ENCODE data around the gene PLCB4.
A peak's percentile ranks its signal among the peaks of the same experiment; 100 is the strongest.

PLCB4 gene

GRCh38 chr20:9509246-9509645 lies 440.4 kb downstream of the PLCB4 start:
- no peak overlapping the region for H3K4me3 ChIP-seq (ENCODE audit: low read depth, low read length)
- no peak for TF ChIP-seq CTCF (IDR thresholded peaks at IDR 0.05; ENCODE audit: insufficient read depth, low read depth, low read length, missing control alignments)

GRCh38 chr20:9510911-9511310 lies 442.0 kb downstream of the PLCB4 start:
- peak; percentile 70 for DNase-seq (ENCODE audit: low read depth)
- no peak for TF ChIP-seq CTCF (IDR thresholded peaks at IDR 0.05; ENCODE audit: insufficient read depth, low read depth, low read length, missing control alignments)
- H3K4me3 ChIP-seq (ENCODE audit: low read depth, low read length), result no peak overlapping the region

More at GRCh38 chr20:9509246-9509645, 440.4 kb downstream of the PLCB4 start:
- DNase-seq (ENCODE audit: low read depth), result no peak

GRCh38 chr20:9514072-9514460 lies 445.2 kb downstream of the PLCB4 start:
- TF ChIP-seq CTCF (IDR thresholded peaks at IDR 0.05; ENCODE audit: insufficient read depth, low read depth, low read length, missing control alignments), result no peak
- H3K4me3 ChIP-seq (ENCODE audit: low read depth, low read length), result no peak overlapping the region
- DNase-seq (ENCODE audit: low read depth), result no peak

- peak; percentile 22 for DNase-seq (ENCODE audit: low read depth)
- no peak for TF ChIP-seq CTCF (IDR thresholded peaks at IDR 0.05; ENCODE audit: insufficient read depth, low read depth, low read length, missing control alignments)
These were observed 445.8 kb downstream of the PLCB4 start, which contains the start of gene LAMP5 for GRCh38 chr20:9514461-9515213. LAMP5 (plus strand) TSS chr20:9514590; CDS start chr20:9514853, 263 bp downstream.

DNA sequence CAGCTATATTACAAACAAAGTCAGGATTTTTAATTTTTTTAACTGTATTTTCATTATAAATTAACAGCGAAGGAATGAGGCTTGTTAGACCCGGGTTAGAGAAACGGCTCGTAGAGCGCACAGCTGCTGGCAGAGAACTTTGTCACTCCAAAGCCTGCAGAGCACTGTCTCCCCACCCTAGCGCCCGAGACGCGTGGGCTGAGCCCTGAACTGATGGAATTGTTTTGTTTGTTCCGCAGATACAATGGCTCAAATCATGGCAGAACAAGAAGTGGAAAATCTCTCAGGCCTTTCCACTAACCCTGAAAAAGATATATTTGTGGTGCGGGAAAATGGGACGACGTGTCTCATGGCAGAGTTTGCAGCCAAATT lies 446.3 kb downstream of the PLCB4 start:
- 0 out of 2 replicates have a peak overlapping the region, but pooled peaks have one; percentile 3 for H3K4me3 ChIP-seq (ENCODE audit: low read depth, low read length)
- DNase-seq (ENCODE audit: low read depth), result no peak
- TF ChIP-seq CTCF (IDR thresholded peaks at IDR 0.05; ENCODE audit: insufficient read depth, low read depth, low read length, missing control alignments), result no peak

More at GRCh38 chr20:9514461-9515213, 445.8 kb downstream of the PLCB4 start, which contains the start of gene LAMP5:
- peak within 1 kb of the TSS; percentile 3; the same call in 1 of the 2 replicates for H3K4me3 ChIP-seq (ENCODE audit: low read depth, low read length)

GRCh38 chr20:9515741-9516233 lies 446.9 kb downstream of the PLCB4 start:
- DNase-seq (ENCODE audit: low read depth), result peak; percentile 12
- peak overlapping the region; percentile 38 for H3K4me3 ChIP-seq (ENCODE audit: low read depth, low read length)
- no peak for TF ChIP-seq CTCF (IDR thresholded peaks at IDR 0.05; ENCODE audit: insufficient read depth, low read depth, low read length, missing control alignments)

Measured in GM12865 (cell line).